ENCODE data around the gene TMEM11.

DNA sequence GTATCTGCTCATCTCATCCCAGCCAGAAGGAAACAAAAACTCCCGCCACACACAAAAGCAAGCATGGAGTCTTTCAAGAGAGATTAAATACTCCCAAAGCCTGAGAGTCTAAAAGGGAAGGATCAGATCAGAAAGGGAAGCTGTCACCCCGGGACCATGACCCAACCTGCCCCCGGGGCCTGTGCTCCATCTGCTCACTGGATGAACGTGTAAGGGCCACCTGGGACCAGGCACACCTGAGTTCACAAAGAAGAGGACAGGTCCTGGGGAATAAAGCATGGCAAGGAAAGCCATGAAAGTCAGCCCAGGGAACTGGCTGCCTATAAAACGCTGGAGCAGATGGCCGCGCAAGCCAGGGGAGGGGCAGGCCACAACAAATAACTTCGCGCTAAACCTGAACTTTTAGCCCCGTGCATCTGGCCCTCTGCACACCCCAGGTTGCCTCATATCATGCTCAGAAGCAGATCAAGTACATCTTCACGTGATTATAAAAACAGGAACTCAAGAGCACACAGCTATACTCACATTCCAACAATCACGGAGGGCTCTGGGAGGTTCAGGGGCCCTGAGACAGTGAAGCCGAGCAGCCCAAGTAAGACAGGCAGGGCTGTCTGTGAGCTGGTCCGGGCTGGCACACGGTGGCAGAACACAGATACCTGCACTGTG, 3.4 kb downstream of the TMEM11 start:
- TF ChIP-seq EZH2 (IDR thresholded peaks at IDR 0.05; ENCODE audit: insufficient read depth, poor library complexity, severe bottlenecking) (no peak), EZH2phosphoT487 (IDR thresholded peaks at IDR 0.05; ENCODE audit: insufficient read depth, low read depth) (no peak)

Data from GM23248 (cell line).